Measurements from ENCODE around the gene ACTA1. TPM values are rescaled to one million over a fixed set of nuclear protein-coding genes. Genes with fewer than 3 reads are reported as not detected.

Gene ACTA1
- total and polyA plus RNA-seq, 4 donors: 0.06 to 0.33 (median 0.08) TPM; not detected in 1

- Histone ChIP-seq H3K4me1 (ENCODE audit: control insufficient read depth in 4 of 4, insufficient read depth in 4 of 4, low read length in 3 of 4) (no peaks in the 10 kb centered on the region), H3K27ac (ENCODE audit: low read depth in 1 of 2, low read length in 2 of 2) (no peak overlapping the region), H3K9me3 (ENCODE audit: control insufficient read depth in 4 of 4, low read length in 3 of 4) (no peaks in the 10 kb centered on the region), H3K36me3 (ENCODE audit: control insufficient read depth in 4 of 4, insufficient read depth in 3 of 4, low read depth in 1 of 4, low read length in 3 of 4) (no peaks in the 10 kb centered on the region), H3K9ac (ENCODE audit: low read depth in 1 of 2, low read length in 2 of 2) (no peak overlapping the region), H3K27me3 (ENCODE audit: control insufficient read depth in 4 of 4, insufficient read depth in 4 of 4, low read length in 3 of 4) (no peaks in the 10 kb centered on the region), H3K4me3 (ENCODE audit: low read depth in 1 of 3, low read length in 3 of 3) (no peak overlapping the region)
- no peak for TF ChIP-seq SP1 (IDR thresholded peaks at IDR 0.05)
- TF ChIP-seq TAF1 (conservative IDR thresholded peaks at IDR 0.05): no peak
- no peak for DNase-seq (ENCODE audit: low spot score)
- WGBS: 93% methylated on average over 7 of the region's 7 CpGs
These were observed 49.1 kb downstream of the ACTA1 start for GRCh38 chr1:229384822-229385221.

DNA sequence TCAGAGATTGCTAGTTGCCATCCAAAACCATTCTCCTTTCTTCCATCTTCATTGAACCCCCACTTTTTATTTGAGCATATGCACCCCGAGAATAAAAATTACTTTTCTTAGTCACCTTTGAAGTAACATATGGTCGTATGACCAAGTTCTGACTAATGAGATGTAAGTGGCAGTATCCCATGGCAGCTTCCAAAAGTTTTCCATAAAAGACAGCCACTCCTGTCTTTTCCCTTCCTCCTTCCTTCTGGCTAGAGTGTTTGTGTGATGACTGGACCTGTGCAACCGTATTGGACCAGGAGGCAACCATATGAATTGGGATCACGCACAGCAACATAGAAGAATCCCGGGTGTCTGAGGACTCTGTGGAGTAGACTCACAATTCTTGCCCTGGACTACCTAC, 49.9 kb downstream of the ACTA1 start:
- Histone ChIP-seq H3K27me3 (ENCODE audit: control insufficient read depth in 4 of 4, insufficient read depth in 4 of 4, low read length in 3 of 4) (no peaks in the 10 kb centered on the region), H3K9me3 (ENCODE audit: control insufficient read depth in 4 of 4, low read length in 3 of 4) (no peaks in the 10 kb centered on the region), H3K36me3 (ENCODE audit: control insufficient read depth in 4 of 4, insufficient read depth in 3 of 4, low read depth in 1 of 4, low read length in 3 of 4) (no peaks in the 10 kb centered on the region), H3K4me3 (ENCODE audit: low read depth in 1 of 3, low read length in 3 of 3) (no peak overlapping the region), H3K9ac (ENCODE audit: low read depth in 1 of 2, low read length in 2 of 2) (no peak overlapping the region), H3K27ac (ENCODE audit: low read depth in 1 of 2, low read length in 2 of 2) (no peak overlapping the region), H3K4me1 (ENCODE audit: control insufficient read depth in 4 of 4, insufficient read depth in 4 of 4, low read length in 3 of 4) (no peaks in the 10 kb centered on the region)
- 96% methylated on average over 5 of the region's 5 CpGs for WGBS
- TF ChIP-seq, protein P1, sequence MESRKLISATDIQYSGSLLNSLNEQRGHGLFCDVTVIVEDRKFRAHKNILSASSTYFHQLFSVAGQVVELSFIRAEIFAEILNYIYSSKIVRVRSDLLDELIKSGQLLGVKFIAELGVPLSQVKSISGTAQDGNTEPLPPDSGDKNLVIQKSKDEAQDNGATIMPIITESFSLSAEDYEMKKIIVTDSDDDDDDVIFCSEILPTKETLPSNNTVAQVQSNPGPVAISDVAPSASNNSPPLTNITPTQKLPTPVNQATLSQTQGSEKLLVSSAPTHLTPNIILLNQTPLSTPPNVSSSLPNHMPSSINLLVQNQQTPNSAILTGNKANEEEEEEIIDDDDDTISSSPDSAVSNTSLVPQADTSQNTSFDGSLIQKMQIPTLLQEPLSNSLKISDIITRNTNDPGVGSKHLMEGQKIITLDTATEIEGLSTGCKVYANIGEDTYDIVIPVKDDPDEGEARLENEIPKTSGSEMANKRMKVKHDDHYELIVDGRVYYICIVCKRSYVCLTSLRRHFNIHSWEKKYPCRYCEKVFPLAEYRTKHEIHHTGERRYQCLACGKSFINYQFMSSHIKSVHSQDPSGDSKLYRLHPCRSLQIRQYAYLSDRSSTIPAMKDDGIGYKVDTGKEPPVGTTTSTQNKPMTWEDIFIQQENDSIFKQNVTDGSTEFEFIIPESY (IDR thresholded peaks at IDR 0.05): no peak
- TF ChIP-seq, protein P2, sequence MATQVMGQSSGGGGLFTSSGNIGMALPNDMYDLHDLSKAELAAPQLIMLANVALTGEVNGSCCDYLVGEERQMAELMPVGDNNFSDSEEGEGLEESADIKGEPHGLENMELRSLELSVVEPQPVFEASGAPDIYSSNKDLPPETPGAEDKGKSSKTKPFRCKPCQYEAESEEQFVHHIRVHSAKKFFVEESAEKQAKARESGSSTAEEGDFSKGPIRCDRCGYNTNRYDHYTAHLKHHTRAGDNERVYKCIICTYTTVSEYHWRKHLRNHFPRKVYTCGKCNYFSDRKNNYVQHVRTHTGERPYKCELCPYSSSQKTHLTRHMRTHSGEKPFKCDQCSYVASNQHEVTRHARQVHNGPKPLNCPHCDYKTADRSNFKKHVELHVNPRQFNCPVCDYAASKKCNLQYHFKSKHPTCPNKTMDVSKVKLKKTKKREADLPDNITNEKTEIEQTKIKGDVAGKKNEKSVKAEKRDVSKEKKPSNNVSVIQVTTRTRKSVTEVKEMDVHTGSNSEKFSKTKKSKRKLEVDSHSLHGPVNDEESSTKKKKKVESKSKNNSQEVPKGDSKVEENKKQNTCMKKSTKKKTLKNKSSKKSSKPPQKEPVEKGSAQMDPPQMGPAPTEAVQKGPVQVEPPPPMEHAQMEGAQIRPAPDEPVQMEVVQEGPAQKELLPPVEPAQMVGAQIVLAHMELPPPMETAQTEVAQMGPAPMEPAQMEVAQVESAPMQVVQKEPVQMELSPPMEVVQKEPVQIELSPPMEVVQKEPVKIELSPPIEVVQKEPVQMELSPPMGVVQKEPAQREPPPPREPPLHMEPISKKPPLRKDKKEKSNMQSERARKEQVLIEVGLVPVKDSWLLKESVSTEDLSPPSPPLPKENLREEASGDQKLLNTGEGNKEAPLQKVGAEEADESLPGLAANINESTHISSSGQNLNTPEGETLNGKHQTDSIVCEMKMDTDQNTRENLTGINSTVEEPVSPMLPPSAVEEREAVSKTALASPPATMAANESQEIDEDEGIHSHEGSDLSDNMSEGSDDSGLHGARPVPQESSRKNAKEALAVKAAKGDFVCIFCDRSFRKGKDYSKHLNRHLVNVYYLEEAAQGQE (IDR thresholded peaks at IDR 0.05): no peak
- TF ChIP-seq EGR1 (IDR thresholded peaks at IDR 0.05; ENCODE audit: low read depth in 2 of 2) (no peak), NR2F2 (IDR thresholded peaks at IDR 0.05) (no peak), JUND (IDR thresholded peaks at IDR 0.05) (no peak), TAF1 (conservative IDR thresholded peaks at IDR 0.05) (no peak), FOXA2 (IDR thresholded peaks at IDR 0.05) (no peak), HNF4A (conservative IDR thresholded peaks at IDR 0.05) (no peak), FOXA1 (IDR thresholded peaks at IDR 0.05) (no peak), ATF3 (IDR thresholded peaks at IDR 0.05) (no peak), RXRA (IDR thresholded peaks at IDR 0.05) (no peak), GABPA (IDR thresholded peaks at IDR 0.05 in 1 of 2, conservative IDR thresholded peaks at IDR 0.05 in 1 of 2) (no peak), HNF4G (IDR thresholded peaks at IDR 0.05) (no peak), SP1 (IDR thresholded peaks at IDR 0.05) (no peak), RAD21 (IDR thresholded peaks at IDR 0.05) (no peak)
- TF ChIP-seq, protein P3, sequence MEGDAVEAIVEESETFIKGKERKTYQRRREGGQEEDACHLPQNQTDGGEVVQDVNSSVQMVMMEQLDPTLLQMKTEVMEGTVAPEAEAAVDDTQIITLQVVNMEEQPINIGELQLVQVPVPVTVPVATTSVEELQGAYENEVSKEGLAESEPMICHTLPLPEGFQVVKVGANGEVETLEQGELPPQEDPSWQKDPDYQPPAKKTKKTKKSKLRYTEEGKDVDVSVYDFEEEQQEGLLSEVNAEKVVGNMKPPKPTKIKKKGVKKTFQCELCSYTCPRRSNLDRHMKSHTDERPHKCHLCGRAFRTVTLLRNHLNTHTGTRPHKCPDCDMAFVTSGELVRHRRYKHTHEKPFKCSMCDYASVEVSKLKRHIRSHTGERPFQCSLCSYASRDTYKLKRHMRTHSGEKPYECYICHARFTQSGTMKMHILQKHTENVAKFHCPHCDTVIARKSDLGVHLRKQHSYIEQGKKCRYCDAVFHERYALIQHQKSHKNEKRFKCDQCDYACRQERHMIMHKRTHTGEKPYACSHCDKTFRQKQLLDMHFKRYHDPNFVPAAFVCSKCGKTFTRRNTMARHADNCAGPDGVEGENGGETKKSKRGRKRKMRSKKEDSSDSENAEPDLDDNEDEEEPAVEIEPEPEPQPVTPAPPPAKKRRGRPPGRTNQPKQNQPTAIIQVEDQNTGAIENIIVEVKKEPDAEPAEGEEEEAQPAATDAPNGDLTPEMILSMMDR (IDR thresholded peaks at IDR 0.05; ENCODE audit: low read depth, low read length, missing input control): no peak
- TF ChIP-seq, protein P4, sequence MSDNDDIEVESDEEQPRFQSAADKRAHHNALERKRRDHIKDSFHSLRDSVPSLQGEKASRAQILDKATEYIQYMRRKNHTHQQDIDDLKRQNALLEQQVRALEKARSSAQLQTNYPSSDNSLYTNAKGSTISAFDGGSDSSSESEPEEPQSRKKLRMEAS (IDR thresholded peaks at IDR 0.05): no peak
- DNase-seq (ENCODE audit: low spot score): no peak
